Panc1 (cell line): Measurements from ENCODE around the gene NXPH4. TPM values are rescaled to one million over a fixed set of nuclear protein-coding genes. Genes with fewer than 3 reads are reported as not detected.

Source experiments
- ATAC-seq: fragments of 200-7000 bp; cut with Tn5 transposase; 2 replicates; pipeline ENCODE4 v1.9.1; 2020; ENCODE audit warnings: mild to moderate bottlenecking, moderate library complexity
- BruUV-seq: library from RNA; stranded (reverse); fragments of 400-500 nt; replicated peaks from 2 replicates; lab custom pipeline; 2021; lab: Mats Ljungman, UMichigan
- CTCF ChIA-PET: fragments of 300-600 bp; sonication (Branson Sonifier 250); formaldehyde crosslinking; loops from one replicate; lab custom pipeline; 2022; ENCODE audit warnings: antibody characterized with exemption; lab: Charles Lee
- POLR2A ChIA-PET: fragments of 300-600 bp; sonication (Branson Sonifier 250); formaldehyde crosslinking; loops from one replicate; lab custom pipeline; 2022; ENCODE audit warnings: antibody characterized with exemption; lab: Charles Lee
- DNase-seq: peaks from one replicate; pipeline ENCODE4 v3.0.0-alpha.2; 2010; ENCODE audit warnings: low read depth, low spot score
- H3K27ac ChIP-seq: 2 replicates; pipeline ENCODE4 v1.5.1; 2011; ENCODE audit warnings: mild to moderate bottlenecking, low read length, inconsistent platforms
- H3K27me3 ChIP-seq: fragments of 200-500 bp; sonication (Bioruptor generic); 2 replicates; pipeline ENCODE4 v1.6.0; 2014; ENCODE audit warnings: low read length, inconsistent platforms; ENCODE audit not compliant: control insufficient read depth, insufficient read depth
- H3K36me3 ChIP-seq: fragments of 200-500 bp; sonication (Bioruptor generic); 2 replicates; pipeline ENCODE4 v1.5.1; 2014; ENCODE audit warnings: inconsistent platforms, mild to moderate bottlenecking, low read length, moderate library complexity; ENCODE audit not compliant: control insufficient read depth, insufficient read depth
- H3K4me1 ChIP-seq: 2 replicates; pipeline ENCODE4 v1.5.1; 2011; ENCODE audit warnings: inconsistent platforms, mild to moderate bottlenecking, low read length, moderate library complexity; ENCODE audit not compliant: control insufficient read depth, insufficient read depth
- H3K4me3 ChIP-seq, 2 experiments: 2 replicates each; pipeline ENCODE4 v1.5.1; 2011 to 2012; ENCODE audit warnings: low read depth in 2 of 2, low read length in 2 of 2, mild to moderate bottlenecking in 2 of 2, inconsistent platforms in 1 of 2, moderate library complexity in 1 of 2
- H3K9me3 ChIP-seq: fragments of 200-500 bp; sonication (Bioruptor generic); 2 replicates; pipeline ENCODE4 v1.5.1; 2014; ENCODE audit warnings: low read depth, mild to moderate bottlenecking, inconsistent platforms, low read length, moderate library complexity; ENCODE audit not compliant: control insufficient read depth, insufficient read depth
- POLR2AphosphoS5 ChIP-seq: IDR thresholded peaks from 2 replicates; pipeline ENCODE4 v1.6.1; 2012; ENCODE audit warnings: mild to moderate bottlenecking, low read depth, low read length, moderate library complexity
- SIN3A ChIP-seq: IDR thresholded peaks from 2 replicates; pipeline ENCODE4 v1.6.1; 2012; ENCODE audit warnings: low read depth, mild to moderate bottlenecking, low read length, moderate library complexity, borderline replicate concordance; ENCODE audit not compliant: insufficient read depth
- TCF7L2 ChIP-seq: IDR thresholded peaks from 2 replicates; pipeline ENCODE4 v1.6.1; 2011; ENCODE audit warnings: mild to moderate bottlenecking, low read depth, low read length, inconsistent platforms
- in situ Hi-C: cut with HindIII; loops from 2 replicates; pipeline ENCODE4 v1.10.0; 2016; ENCODE audit warnings: low sequenced_read_pairs, low pct_unique_long_range_greater_than_20kb
- intact Hi-C: fragments of 100-400 bp; cut with micrococcal nuclease; formaldehyde crosslinking; loops from one replicate; pipeline ENCODE4 v1.10.0; 2022; ENCODE audit not compliant: unreplicated experiment
- total RNA-seq: library from RNA; stranded (reverse); gene quantifications from one replicate; pipeline ENCODE4 v1.2.1, GENCODE V29; 2021; ENCODE audit not compliant: unreplicated experiment
- TF ChIP-seq, protein P1 (sequence below): fragments of 450-650 bp; IDR thresholded peaks from 2 replicates; pipeline ENCODE4 v1.5.1; 2017; ENCODE audit warnings: mild to moderate bottlenecking
- TF ChIP-seq, protein P2 (sequence below), 2 experiments: IDR thresholded peaks; 2 replicates each; pipeline ENCODE4 v1.6.1; 2011 to 2012; ENCODE audit warnings: low read depth in 2 of 2, control low read depth in 1 of 2, low read length in 1 of 2, mild to moderate bottlenecking in 1 of 2, moderate library complexity in 1 of 2; ENCODE audit not compliant: insufficient read depth in 1 of 2

The NXPH4 gene
- total RNA-seq, 1 experiment from 2014 or later, result 2.1 TPM

DNA sequence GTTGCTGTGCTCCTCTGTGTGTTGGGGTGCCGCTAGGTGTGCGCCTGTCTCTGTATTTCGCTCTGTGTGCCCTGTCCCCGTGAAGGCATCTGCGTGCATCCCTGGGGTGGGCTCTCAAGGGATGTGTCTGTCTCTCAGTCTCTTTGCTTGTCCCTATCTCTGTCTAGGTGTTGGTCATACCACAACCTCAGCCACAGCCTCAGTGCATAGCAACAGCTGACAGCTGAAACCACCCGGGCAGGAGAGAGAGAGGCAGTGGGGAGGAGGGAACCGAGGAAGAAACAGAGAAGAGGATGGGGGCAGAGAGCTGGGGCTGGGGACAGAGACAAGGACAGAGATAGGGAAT lies 953 bp upstream of the NXPH4 start:
- in situ Hi-C loops, result no loop called here
- H3K4me1 ChIP-seq, result peaks cover 20% of the 10 kb centered on the region
- peaks cover 10% of the 10 kb centered on the region for H3K27me3 ChIP-seq
- DNase-seq, result no peak
- H3K36me3 ChIP-seq, result no peaks in the 10 kb centered on the region; the same call in 1 of the 2 replicates
- no peak for ATAC-seq
- no peaks in the 10 kb centered on the region for H3K9me3 ChIP-seq
- H3K4me3 ChIP-seq, result peak overlapping the region in 1 of 2 experiments; percentile 42; a peak in 1 of 4 replicates
- TF ChIP-seq, protein P1, sequence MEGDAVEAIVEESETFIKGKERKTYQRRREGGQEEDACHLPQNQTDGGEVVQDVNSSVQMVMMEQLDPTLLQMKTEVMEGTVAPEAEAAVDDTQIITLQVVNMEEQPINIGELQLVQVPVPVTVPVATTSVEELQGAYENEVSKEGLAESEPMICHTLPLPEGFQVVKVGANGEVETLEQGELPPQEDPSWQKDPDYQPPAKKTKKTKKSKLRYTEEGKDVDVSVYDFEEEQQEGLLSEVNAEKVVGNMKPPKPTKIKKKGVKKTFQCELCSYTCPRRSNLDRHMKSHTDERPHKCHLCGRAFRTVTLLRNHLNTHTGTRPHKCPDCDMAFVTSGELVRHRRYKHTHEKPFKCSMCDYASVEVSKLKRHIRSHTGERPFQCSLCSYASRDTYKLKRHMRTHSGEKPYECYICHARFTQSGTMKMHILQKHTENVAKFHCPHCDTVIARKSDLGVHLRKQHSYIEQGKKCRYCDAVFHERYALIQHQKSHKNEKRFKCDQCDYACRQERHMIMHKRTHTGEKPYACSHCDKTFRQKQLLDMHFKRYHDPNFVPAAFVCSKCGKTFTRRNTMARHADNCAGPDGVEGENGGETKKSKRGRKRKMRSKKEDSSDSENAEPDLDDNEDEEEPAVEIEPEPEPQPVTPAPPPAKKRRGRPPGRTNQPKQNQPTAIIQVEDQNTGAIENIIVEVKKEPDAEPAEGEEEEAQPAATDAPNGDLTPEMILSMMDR, result no peak
- TF ChIP-seq, protein P2, sequence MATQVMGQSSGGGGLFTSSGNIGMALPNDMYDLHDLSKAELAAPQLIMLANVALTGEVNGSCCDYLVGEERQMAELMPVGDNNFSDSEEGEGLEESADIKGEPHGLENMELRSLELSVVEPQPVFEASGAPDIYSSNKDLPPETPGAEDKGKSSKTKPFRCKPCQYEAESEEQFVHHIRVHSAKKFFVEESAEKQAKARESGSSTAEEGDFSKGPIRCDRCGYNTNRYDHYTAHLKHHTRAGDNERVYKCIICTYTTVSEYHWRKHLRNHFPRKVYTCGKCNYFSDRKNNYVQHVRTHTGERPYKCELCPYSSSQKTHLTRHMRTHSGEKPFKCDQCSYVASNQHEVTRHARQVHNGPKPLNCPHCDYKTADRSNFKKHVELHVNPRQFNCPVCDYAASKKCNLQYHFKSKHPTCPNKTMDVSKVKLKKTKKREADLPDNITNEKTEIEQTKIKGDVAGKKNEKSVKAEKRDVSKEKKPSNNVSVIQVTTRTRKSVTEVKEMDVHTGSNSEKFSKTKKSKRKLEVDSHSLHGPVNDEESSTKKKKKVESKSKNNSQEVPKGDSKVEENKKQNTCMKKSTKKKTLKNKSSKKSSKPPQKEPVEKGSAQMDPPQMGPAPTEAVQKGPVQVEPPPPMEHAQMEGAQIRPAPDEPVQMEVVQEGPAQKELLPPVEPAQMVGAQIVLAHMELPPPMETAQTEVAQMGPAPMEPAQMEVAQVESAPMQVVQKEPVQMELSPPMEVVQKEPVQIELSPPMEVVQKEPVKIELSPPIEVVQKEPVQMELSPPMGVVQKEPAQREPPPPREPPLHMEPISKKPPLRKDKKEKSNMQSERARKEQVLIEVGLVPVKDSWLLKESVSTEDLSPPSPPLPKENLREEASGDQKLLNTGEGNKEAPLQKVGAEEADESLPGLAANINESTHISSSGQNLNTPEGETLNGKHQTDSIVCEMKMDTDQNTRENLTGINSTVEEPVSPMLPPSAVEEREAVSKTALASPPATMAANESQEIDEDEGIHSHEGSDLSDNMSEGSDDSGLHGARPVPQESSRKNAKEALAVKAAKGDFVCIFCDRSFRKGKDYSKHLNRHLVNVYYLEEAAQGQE (IDR thresholded peaks at IDR 0.05; ENCODE audit: insufficient read depth in 1 of 2, low read depth in 2 of 2, low read length in 1 of 2), result no peak
- TF ChIP-seq SIN3A, result no peak
- no peak for TF ChIP-seq TCF7L2
- no peak for TF ChIP-seq POLR2AphosphoS5
- intact Hi-C loops, result no loop called here
- ChIA-PET POLR2A (no interaction called here), CTCF (no interaction called here)
- BruUV-seq, result no TSS peak
- no peak overlapping the region for H3K27ac ChIP-seq

DNA sequence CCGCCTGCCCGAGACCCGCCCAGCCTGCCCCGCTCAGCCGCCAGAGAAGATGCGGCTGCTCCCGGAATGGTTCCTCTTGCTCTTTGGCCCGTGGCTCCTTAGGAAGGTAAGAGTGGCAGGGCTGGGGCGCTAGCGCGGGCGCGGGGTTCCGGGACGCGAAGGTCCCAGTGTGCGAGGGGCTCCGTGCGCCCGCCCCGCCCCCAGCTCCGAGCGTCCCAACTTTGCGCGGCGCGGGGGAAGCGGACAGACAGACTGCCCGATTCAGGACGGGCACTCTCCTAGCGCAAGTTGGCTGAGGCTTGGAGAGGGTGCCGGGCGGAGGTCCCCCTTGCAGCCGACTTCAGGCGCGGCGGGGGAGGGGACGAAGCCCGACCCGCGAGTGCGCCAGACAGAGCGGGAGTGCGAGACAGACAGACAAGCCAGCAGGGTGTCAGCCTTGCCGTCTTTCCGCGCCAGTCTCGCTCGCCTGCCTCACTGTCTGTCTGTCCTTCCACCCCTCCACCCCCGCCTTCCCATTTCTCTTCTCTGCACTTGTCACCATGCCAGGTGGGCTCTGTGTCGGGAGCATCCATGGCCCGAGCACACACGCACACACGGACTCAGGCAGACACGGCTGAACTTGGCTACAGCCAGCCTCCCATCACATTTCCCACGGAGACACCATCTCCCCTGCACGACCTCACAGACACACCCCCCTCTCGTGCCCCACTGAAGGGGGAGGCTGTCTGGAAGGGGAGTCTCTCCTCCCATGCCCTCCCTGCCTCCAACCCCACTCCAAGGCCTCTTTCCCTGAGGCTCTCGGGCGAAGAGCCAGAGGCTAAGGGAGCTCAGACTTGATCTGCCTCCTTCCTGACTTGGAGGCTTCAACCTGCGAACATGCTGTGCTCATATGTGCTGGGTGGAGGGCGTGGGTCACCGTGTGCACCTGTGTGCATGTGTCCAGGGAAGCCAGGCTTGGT lies 606 bp downstream of the NXPH4 start:
- DNase-seq (no peak), ATAC-seq (peak; percentile 12)
- peaks cover 10% of the 10 kb centered on the region for H3K27me3 ChIP-seq
- intact Hi-C loops (no loop called here), in situ Hi-C loops (no loop called here)
- no peaks in the 10 kb centered on the region; the same call in 1 of the 2 replicates for H3K36me3 ChIP-seq
- peak overlapping the region; percentile 44 to 53 for H3K4me3 ChIP-seq
- peaks cover 20% of the 10 kb centered on the region for H3K4me1 ChIP-seq
- POLR2A ChIA-PET, result no interaction called here
- TF ChIP-seq SIN3A, result no peak
- TF ChIP-seq, protein P1, result no peak
- no TSS peak for BruUV-seq
- H3K27ac ChIP-seq, result no peak overlapping the region
- CTCF ChIA-PET, result interaction anchor here (0.7 to 0.9 kb wide), 2 partner anchors 19 to 26 kb away, joined by 3 read pairs; a partner anchor contains a TSS
- H3K9me3 ChIP-seq, result no peaks in the 10 kb centered on the region
